Measurements from ENCODE around the gene ACP6. TPM values are rescaled to one million over a fixed set of nuclear protein-coding genes. Genes with fewer than 3 reads are reported as not detected.
A peak's percentile ranks its signal among the peaks of the same experiment; 100 is the strongest.

ACP6 gene
- total RNA-seq, 4 donors from 2014 or later, result 8.8 to 20.7 (median 13.9) TPM

DNA sequence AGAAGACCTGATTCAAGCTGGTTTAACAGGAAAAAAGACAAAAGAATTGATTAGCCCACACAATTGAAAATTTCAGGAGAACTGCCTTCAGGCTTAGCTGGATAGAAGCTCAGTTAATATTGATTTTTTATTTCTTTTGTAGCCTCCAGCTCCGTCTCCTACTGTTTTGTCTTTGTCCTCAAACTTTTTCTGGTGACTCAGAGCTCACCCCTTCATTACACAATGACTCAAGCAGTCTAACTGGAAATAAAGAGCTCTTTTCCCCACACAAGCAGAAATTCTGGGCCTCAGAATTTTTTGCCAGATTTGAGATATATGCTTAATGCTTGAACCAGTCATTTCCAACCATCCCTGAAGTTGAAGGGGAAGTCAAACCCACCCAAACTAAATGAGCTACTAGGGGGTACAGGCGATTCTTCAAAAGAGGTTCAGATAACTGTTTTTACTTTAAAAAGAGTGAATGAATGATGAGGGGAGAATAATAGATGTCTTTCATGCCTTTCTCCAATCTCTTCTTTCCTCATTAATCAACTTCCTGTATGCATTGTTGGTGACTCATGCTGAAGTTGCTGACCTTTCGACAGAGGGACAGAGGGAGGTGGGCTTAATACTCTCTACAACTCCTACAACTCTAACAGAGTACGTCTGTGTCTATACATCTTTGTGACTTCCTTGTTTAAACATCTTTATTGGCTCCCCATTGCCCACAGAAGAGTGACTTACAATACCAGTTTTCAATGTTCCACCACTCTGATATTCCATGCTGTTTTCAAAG is 6.2 kb upstream of the ACP6 start:
- H3K9me3 ChIP-seq, result peaks cover 0 to 15% (median 0%) of the 10 kb centered on the region in 3 donors
- TF ChIP-seq EP300 (IDR thresholded peaks at IDR 0.05), result no peak
- TF ChIP-seq, protein P1, sequence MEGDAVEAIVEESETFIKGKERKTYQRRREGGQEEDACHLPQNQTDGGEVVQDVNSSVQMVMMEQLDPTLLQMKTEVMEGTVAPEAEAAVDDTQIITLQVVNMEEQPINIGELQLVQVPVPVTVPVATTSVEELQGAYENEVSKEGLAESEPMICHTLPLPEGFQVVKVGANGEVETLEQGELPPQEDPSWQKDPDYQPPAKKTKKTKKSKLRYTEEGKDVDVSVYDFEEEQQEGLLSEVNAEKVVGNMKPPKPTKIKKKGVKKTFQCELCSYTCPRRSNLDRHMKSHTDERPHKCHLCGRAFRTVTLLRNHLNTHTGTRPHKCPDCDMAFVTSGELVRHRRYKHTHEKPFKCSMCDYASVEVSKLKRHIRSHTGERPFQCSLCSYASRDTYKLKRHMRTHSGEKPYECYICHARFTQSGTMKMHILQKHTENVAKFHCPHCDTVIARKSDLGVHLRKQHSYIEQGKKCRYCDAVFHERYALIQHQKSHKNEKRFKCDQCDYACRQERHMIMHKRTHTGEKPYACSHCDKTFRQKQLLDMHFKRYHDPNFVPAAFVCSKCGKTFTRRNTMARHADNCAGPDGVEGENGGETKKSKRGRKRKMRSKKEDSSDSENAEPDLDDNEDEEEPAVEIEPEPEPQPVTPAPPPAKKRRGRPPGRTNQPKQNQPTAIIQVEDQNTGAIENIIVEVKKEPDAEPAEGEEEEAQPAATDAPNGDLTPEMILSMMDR (IDR thresholded peaks at IDR 0.05), result no peak
- no peak for TF ChIP-seq POLR2AphosphoS5 (IDR thresholded peaks at IDR 0.05)
- TF ChIP-seq POLR2A (IDR thresholded peaks at IDR 0.05), result no peak
- H3K36me3 ChIP-seq, result no peaks in the 10 kb centered on the region
- no peak overlapping the region for H3K27ac ChIP-seq
- H3K4me1 ChIP-seq, result no peaks in the 10 kb centered on the region
- no peak for ATAC-seq
- 43 to 54% methylated on average over 3 to 4 of the region's 4 CpGs for WGBS, 2 donors (ENCODE audit: low coverage in 1 of 2)
- H3K4me3 ChIP-seq, result no peak overlapping the region
- no peaks in the 10 kb centered on the region for H3K27me3 ChIP-seq

DNA sequence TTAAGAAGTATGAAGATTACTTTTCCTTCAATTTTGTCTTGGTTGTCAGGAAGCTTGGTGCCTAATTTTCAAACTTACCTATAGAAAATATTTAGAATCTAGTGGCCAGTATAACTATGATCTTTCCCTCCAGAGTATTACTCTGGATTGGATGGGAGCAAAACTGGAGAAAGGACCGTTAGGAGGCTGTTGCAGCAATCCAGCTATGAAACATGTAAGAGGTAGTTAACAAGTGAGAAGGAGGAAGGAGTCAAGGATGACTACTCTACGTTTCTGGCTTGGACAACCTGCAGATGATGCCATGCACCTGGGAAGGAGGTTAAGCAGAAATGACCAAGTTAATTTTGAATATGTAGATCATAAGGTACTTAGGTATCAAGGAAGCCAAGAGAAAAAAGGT is 3.5 kb upstream of the ACP6 start:
- H3K27ac ChIP-seq, result no peak overlapping the region
- H3K9me3 ChIP-seq, result peaks cover 0 to 15% (median 0%) of the 10 kb centered on the region in 3 donors
- TF ChIP-seq POLR2A (IDR thresholded peaks at IDR 0.05) (no peak), POLR2AphosphoS5 (IDR thresholded peaks at IDR 0.05) (no peak), EP300 (IDR thresholded peaks at IDR 0.05) (no peak)
- TF ChIP-seq, protein P1 (IDR thresholded peaks at IDR 0.05), result no peak
- 17 to 52% methylated on average over 2 of the region's 2 CpGs for WGBS, 2 donors (ENCODE audit: low coverage in 1 of 2)
- H3K4me3 ChIP-seq, result no peak overlapping the region
- H3K36me3 ChIP-seq, result no peaks in the 10 kb centered on the region
- peaks cover 0 to 14% (median 3%) of the 10 kb centered on the region in 3 donors for H3K4me1 ChIP-seq
- H3K27me3 ChIP-seq, result no peaks in the 10 kb centered on the region
- ATAC-seq, result no peak

DNA sequence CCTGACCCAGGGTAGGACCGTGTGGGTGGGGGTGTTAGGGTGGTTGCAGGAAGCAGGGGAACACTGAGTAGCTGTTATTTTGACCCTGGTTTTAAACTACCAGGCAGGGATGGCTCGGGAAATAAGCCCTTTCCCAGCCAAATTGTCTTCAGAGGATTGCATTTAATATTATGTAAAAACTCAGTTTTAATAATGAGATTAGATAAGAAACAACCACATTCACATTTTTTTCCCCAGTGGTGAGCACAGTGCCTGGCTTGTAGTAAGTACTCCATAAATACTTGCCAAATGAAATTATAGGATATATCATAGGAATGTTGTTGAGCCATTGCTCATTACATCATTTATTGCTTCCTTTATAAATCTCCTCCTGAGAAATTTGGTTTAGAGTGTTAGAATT is 3.1 kb upstream of the ACP6 start:
- H3K9me3 ChIP-seq, result peaks cover 0 to 12% (median 0%) of the 10 kb centered on the region in 3 donors
- H3K4me1 ChIP-seq, result peaks cover 0 to 18% (median 3%) of the 10 kb centered on the region in 3 donors
- H3K27me3 ChIP-seq, result no peaks in the 10 kb centered on the region
- H3K4me3 ChIP-seq, result no peak overlapping the region
- TF ChIP-seq EP300 (IDR thresholded peaks at IDR 0.05), result no peak
- TF ChIP-seq, protein P1 (IDR thresholded peaks at IDR 0.05), result no peak
- no peak for TF ChIP-seq POLR2A (IDR thresholded peaks at IDR 0.05)
- no peak for TF ChIP-seq POLR2AphosphoS5 (IDR thresholded peaks at IDR 0.05)
- H3K27ac ChIP-seq, result no peak overlapping the region
- 58% methylated on average over 2 of the region's 2 CpGs; no CpG with 5 or more reads in 1 of the 2 donors for WGBS, 2 donors (ENCODE audit: low coverage in 1 of 2)
- H3K36me3 ChIP-seq, result no peaks in the 10 kb centered on the region
- no peak for ATAC-seq

DNA sequence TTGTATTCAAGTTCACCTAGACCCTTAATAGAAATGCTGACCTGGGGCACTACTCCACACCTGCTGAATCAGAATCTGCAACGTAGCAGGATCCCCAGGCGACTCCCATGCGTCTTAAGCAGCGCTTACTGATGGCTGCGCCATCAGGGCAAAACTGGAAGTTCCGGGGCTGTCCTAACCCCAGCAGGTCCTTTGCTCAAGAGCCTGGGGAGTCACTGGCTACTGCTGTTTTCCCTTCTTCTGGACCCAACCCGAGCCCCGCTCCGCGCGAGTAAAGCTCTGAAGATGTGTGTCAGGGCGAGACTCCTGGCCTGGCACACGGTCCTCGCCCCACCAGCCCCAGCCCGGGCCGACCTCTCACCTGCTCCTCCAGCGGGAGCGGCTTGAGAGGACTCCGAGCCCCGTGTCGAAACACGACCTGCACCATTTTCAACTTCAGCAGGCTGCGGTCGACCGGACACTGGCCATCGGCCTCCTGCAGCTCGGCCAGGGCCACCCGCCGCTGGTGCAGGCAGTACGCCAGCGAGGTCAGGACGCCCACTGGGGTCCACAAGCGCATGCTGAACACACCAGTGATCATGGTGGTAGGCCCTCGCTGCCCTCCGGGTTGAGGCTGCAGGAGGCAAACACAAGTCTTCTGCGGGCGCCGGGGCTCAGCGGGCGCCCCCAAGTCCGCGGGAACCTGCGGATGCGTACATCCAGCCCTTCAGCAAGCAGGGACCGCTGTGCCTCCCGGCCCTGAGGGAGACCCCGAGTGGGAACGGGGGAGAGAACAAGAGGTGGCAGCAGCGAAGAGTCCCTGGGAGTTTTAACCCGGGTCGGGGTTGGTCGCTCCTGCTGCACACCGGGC is 630 bp downstream of the ACP6 start:
- no peak for TF ChIP-seq EP300 (IDR thresholded peaks at IDR 0.05)
- no peak for TF ChIP-seq POLR2AphosphoS5 (IDR thresholded peaks at IDR 0.05)
- TF ChIP-seq, protein P1 (IDR thresholded peaks at IDR 0.05), result no peak
- TF ChIP-seq POLR2A (IDR thresholded peaks at IDR 0.05), result no peak
- ATAC-seq, result peak; percentile 48

More for the DNA sequence above, 630 bp downstream of the ACP6 start:
- WGBS, 2 donors (ENCODE audit: low coverage in 1 of 2), result no CpG with 5 or more reads among the region's 53 CpGs
- H3K27me3 ChIP-seq, result no peaks in the 10 kb centered on the region
- peak overlapping the region; percentile 43 to 87 (median 85) for H3K27ac ChIP-seq
- peaks cover 0 to 24% (median 3%) of the 10 kb centered on the region in 3 donors for H3K4me1 ChIP-seq
- H3K4me3 ChIP-seq, result peak overlapping the region; percentile 73 to 81
- H3K36me3 ChIP-seq, result no peaks in the 10 kb centered on the region
- no peaks in the 10 kb centered on the region for H3K9me3 ChIP-seq
